Liver (tissue), 9 donors: ENCODE results near the gene CRYBG1. TPM values are rescaled to one million over a fixed set of nuclear protein-coding genes. Genes with fewer than 3 reads are reported as not detected.

Source experiments
- DNase-seq: peaks from one replicate; pipeline ENCODE4 v3.0.0-alpha.2; 2017; ENCODE audit warnings: low spot score
- H3K27ac ChIP-seq, 2 donors: one replicate each; pipeline ENCODE4 v1.7.0; 2013; ENCODE audit warnings: inconsistent platforms in 2 of 2, low read length in 2 of 2, control low read depth in 1 of 2, low read depth in 1 of 2, mild to moderate bottlenecking in 1 of 2
- H3K27me3 ChIP-seq, 4 donors: one replicate each; pipeline versions ENCODE4 v1.6.1 to v1.7.0; 2013; ENCODE audit warnings: low read length in 3 of 4, inconsistent platforms in 1 of 4, mild to moderate bottlenecking in 1 of 4, moderate library complexity in 1 of 4; ENCODE audit not compliant: control insufficient read depth in 4 of 4, insufficient read depth in 4 of 4
- H3K36me3 ChIP-seq, 4 donors: one replicate each; pipeline versions ENCODE4 v1.6.1 to v1.7.0; 2013; ENCODE audit warnings: low read length in 3 of 4, mild to moderate bottlenecking in 3 of 4, low read depth in 1 of 4, moderate library complexity in 1 of 4; ENCODE audit not compliant: control insufficient read depth in 4 of 4, insufficient read depth in 3 of 4
- H3K4me1 ChIP-seq, 4 donors: one replicate each; pipeline versions ENCODE4 v1.6.1 to v1.7.0; 2013; ENCODE audit warnings: low read length in 3 of 4, mild to moderate bottlenecking in 3 of 4, moderate library complexity in 1 of 4; ENCODE audit not compliant: control insufficient read depth in 4 of 4, insufficient read depth in 4 of 4
- H3K4me3 ChIP-seq, 3 donors: one replicate each; pipeline versions ENCODE4 v1.6.1 to v1.7.0; 2013; ENCODE audit warnings: low read length in 3 of 3, control low read depth in 1 of 3, low read depth in 1 of 3, mild to moderate bottlenecking in 1 of 3
- H3K9ac ChIP-seq, 2 donors: one replicate each; pipeline ENCODE4 v1.7.0; 2013; ENCODE audit warnings: low read length in 2 of 2, mild to moderate bottlenecking in 2 of 2, moderate library complexity in 2 of 2, control low read depth in 1 of 2, low read depth in 1 of 2
- H3K9me3 ChIP-seq, 4 donors: one replicate each; pipeline versions ENCODE4 v1.6.1 to v1.7.0; 2013; ENCODE audit warnings: low read length in 3 of 4; ENCODE audit not compliant: control insufficient read depth in 4 of 4
- EGR1 ChIP-seq, 2 donors: IDR thresholded peaks; 2 replicates each; pipeline ENCODE4 v1.6.1; 2016 to 2018; ENCODE audit warnings: antibody characterized with exemption in 2 of 2, low read depth in 2 of 2
- FOXA1 ChIP-seq: IDR thresholded peaks from 2 replicates; pipeline ENCODE4 v1.6.1; 2016; ENCODE audit warnings: antibody characterized with exemption
- FOXA2 ChIP-seq: IDR thresholded peaks from 2 replicates; pipeline ENCODE4 v1.6.1; 2016; ENCODE audit warnings: antibody characterized with exemption
- GABPA ChIP-seq, 2 donors: IDR thresholded peaks in 1 of 2; conservative IDR thresholded peaks in 1 of 2; 2 replicates each; pipeline ENCODE4 v1.6.1; 2016; ENCODE audit warnings: antibody characterized with exemption in 2 of 2, mild to moderate bottlenecking in 1 of 2, moderate library complexity in 1 of 2
- HNF4A ChIP-seq, 2 donors: conservative IDR thresholded peaks; 2 replicates each; pipeline ENCODE4 v1.6.1; 2016; ENCODE audit warnings: antibody characterized with exemption in 2 of 2, mild to moderate bottlenecking in 2 of 2
- HNF4G ChIP-seq: IDR thresholded peaks from 2 replicates; pipeline ENCODE4 v1.6.1; 2016; ENCODE audit warnings: antibody characterized with exemption
- JUND ChIP-seq, 2 donors: IDR thresholded peaks; 2 replicates each; pipeline ENCODE4 v1.6.1; 2016; ENCODE audit warnings: antibody characterized with exemption in 2 of 2
- NR2F2 ChIP-seq: IDR thresholded peaks from 2 replicates; pipeline ENCODE4 v1.6.1; 2016; ENCODE audit warnings: antibody characterized with exemption
- RAD21 ChIP-seq, 2 donors: IDR thresholded peaks; 2 replicates each; pipeline ENCODE4 v1.6.1; 2016; ENCODE audit warnings: antibody characterized with exemption in 2 of 2, mild to moderate bottlenecking in 2 of 2
- RXRA ChIP-seq, 2 donors: IDR thresholded peaks; 2 replicates each; pipeline ENCODE4 v1.6.1; 2017 to 2018; ENCODE audit warnings: antibody characterized with exemption in 2 of 2, mild to moderate bottlenecking in 1 of 2
- SP1 ChIP-seq: IDR thresholded peaks from 2 replicates; pipeline ENCODE4 v1.6.1; 2018; ENCODE audit warnings: antibody characterized with exemption, mild to moderate bottlenecking
- TAF1 ChIP-seq: conservative IDR thresholded peaks from 2 replicates; pipeline ENCODE4 v1.6.1; 2016; ENCODE audit warnings: antibody characterized with exemption, mild to moderate bottlenecking
- YY1 ChIP-seq: IDR thresholded peaks from 2 replicates; pipeline ENCODE4 v1.6.1; 2016; ENCODE audit warnings: antibody characterized with exemption, mild to moderate bottlenecking
- WGBS: extraction: QIAGEN DNeasy Blood & Tissue Kit; methylation state at CpG from one replicate; pipeline ENCODE4 v1.1.7; 2013; 5-methylcytosine and 5-hydroxymethylcytosine counted together
- polyA plus RNA-seq, 2 donors: library from polyadenylated mRNA; stranded (reverse) in 1 of 2; unstranded in 1 of 2; fragments of 200-250 nt in 1 of 2; fragments of >200 nt in 1 of 2; fragmentation: Nextera tagmentation in 1 of 2; extraction: Ambion mirVana in 1 of 2; gene quantifications; one replicate each; pipeline versions ENCODE4 v1.2.1 to v1.2.3, GENCODE V29; 2013 to 2015
- total RNA-seq, 2 donors: library from RNA; depleted of rRNA; stranded (reverse); fragments of >200 nt; gene quantifications; one replicate each; pipeline ENCODE4 v1.2.3, GENCODE V29; 2014
- TF ChIP-seq, protein P1 (sequence below): IDR thresholded peaks from 2 replicates; pipeline ENCODE4 v1.6.1; 2016; ENCODE audit warnings: antibody characterized with exemption, mild to moderate bottlenecking
- TF ChIP-seq, protein P2 (sequence below): fragments of 150-350 bp; IDR thresholded peaks from 2 replicates; pipeline ENCODE4 v1.5.1; 2017; ENCODE audit warnings: improper control_type of control experiment, low read depth, low read length; ENCODE audit not compliant: missing input control
- TF ChIP-seq, protein P3 (sequence below): IDR thresholded peaks from 2 replicates; pipeline ENCODE4 v1.6.1; 2016; ENCODE audit warnings: antibody characterized with exemption
- TF ChIP-seq, protein P4 (sequence below): IDR thresholded peaks from 2 replicates; pipeline ENCODE4 v1.6.1; 2016; ENCODE audit warnings: antibody characterized with exemption
- donor health status: healthy.
- donor health status: healthy.
- donor health status: healthy.
- donor health status: healthy.
- donor health status: healthy.

CRYBG1 gene
- total and polyA plus RNA-seq, 4 donors, result 2.3 to 8.7 (median 4.0) TPM

DNA sequence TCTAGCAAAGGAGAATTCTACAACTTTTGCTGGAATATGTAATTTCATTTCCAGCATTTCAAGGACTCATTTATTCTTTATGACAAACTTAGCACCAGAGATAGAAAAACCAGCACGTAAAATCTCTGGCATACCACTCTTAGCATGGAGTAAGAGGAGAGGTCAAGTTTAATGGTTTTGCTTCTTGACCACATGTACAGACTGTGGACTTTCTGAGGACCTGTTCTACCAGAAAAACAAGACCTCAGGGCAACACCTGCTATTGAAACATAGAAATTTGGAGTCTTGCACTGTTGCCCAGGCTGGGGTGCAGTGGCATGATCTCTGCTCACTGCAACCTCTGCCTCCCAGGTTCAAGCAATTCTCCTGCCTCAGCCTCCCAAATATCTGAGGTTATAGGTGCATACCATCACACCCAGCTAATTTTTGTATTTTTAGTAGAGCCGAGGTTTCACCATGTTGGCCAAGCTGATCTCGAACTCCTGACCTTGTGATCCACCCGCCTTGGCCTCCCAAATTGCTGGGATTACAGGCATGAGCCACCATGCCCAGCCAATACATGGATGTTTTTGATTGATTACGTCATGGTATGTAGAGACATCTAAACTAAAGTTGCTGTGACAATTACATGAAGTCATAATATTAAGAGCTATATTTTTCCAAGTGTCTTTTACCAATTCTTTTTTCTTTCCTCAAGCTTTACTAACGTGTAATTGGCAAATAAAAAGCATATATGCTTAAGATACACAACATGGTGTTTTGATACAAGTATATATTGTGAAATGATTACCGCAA lies 36.1 kb downstream of the CRYBG1 start:
- Histone ChIP-seq H3K27ac (no peak overlapping the region), H3K4me1 (no peaks in the 10 kb centered on the region), H3K4me3 (no peak overlapping the region), H3K9me3 (no peaks in the 10 kb centered on the region), H3K9ac (no peak overlapping the region), H3K36me3 (no peaks in the 10 kb centered on the region), H3K27me3 (no peaks in the 10 kb centered on the region)
- TF ChIP-seq HNF4A (conservative IDR thresholded peaks at IDR 0.05) (no peak), GABPA (IDR thresholded peaks at IDR 0.05 in 1 of 2, conservative IDR thresholded peaks at IDR 0.05 in 1 of 2) (no peak)
- DNase-seq, result no peak
- WGBS, result 80% methylated on average over 7 of the region's 7 CpGs

DNA sequence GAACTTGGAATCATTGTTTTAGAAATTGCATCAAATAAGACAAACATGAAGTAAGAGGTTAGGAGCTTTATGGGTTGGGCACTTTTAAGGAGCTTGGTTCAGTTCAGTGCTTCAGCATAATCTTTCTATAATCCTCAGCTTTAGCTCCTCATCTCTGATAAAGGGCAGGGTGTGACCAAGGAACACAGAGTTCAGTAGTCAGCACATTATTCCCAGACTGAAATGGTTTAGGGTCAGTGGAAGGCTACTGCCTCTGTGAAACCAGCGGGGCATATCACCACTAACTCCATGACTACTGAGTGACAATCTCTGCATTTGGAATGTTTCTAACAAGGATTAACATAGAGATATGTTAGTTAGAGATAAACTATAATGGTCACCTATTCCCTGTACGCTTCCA lies 36.9 kb downstream of the CRYBG1 start:
- no peak for DNase-seq
- H3K9me3 ChIP-seq, result no peaks in the 10 kb centered on the region
- 87% methylated on average over 2 of the region's 2 CpGs for WGBS
- H3K9ac ChIP-seq, result no peak overlapping the region
- H3K27ac ChIP-seq, result no peak overlapping the region
- H3K36me3 ChIP-seq, result no peaks in the 10 kb centered on the region
- TF ChIP-seq NR2F2 (no peak), HNF4A (conservative IDR thresholded peaks at IDR 0.05) (no peak), TAF1 (no peak), GABPA (IDR thresholded peaks at IDR 0.05 in 1 of 2, conservative IDR thresholded peaks at IDR 0.05 in 1 of 2) (no peak), HNF4G (no peak), RXRA (IDR thresholded peaks at IDR 0.05) (no peak), EGR1 (IDR thresholded peaks at IDR 0.05; ENCODE audit: low read depth in 2 of 2) (no peak), FOXA1 (no peak), JUND (IDR thresholded peaks at IDR 0.05) (no peak), YY1 (no peak)
- TF ChIP-seq, protein P1, sequence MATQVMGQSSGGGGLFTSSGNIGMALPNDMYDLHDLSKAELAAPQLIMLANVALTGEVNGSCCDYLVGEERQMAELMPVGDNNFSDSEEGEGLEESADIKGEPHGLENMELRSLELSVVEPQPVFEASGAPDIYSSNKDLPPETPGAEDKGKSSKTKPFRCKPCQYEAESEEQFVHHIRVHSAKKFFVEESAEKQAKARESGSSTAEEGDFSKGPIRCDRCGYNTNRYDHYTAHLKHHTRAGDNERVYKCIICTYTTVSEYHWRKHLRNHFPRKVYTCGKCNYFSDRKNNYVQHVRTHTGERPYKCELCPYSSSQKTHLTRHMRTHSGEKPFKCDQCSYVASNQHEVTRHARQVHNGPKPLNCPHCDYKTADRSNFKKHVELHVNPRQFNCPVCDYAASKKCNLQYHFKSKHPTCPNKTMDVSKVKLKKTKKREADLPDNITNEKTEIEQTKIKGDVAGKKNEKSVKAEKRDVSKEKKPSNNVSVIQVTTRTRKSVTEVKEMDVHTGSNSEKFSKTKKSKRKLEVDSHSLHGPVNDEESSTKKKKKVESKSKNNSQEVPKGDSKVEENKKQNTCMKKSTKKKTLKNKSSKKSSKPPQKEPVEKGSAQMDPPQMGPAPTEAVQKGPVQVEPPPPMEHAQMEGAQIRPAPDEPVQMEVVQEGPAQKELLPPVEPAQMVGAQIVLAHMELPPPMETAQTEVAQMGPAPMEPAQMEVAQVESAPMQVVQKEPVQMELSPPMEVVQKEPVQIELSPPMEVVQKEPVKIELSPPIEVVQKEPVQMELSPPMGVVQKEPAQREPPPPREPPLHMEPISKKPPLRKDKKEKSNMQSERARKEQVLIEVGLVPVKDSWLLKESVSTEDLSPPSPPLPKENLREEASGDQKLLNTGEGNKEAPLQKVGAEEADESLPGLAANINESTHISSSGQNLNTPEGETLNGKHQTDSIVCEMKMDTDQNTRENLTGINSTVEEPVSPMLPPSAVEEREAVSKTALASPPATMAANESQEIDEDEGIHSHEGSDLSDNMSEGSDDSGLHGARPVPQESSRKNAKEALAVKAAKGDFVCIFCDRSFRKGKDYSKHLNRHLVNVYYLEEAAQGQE, result no peak
- H3K27me3 ChIP-seq, result no peaks in the 10 kb centered on the region
- H3K4me3 ChIP-seq, result no peak overlapping the region
- H3K4me1 ChIP-seq, result no peaks in the 10 kb centered on the region

DNA sequence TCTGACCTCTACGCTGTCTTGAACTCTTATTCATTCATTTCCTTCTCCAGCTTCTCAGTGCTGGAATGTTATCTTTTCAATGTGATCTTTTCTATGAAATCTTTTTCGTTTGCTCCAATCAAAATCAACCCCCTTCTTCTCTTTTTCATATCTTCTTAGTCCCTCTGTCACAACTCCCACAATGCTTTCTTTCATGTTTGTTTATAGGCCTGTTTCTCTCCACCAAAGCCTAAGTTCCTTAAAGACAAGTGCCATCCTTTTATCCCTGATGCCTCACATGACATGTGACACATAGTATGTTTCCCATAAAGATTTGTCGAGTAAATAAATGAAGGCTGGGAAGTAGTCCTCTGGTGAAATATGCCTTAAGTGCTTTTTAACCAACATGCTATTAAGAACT lies 38.1 kb downstream of the CRYBG1 start:
- H3K27me3 ChIP-seq, result no peaks in the 10 kb centered on the region
- H3K9ac ChIP-seq, result no peak overlapping the region
- no peak for DNase-seq
- no peak overlapping the region for H3K27ac ChIP-seq
- no peaks in the 10 kb centered on the region for H3K4me1 ChIP-seq
- whole genome bisulfite sequencing, result 69% methylated on average over 3 of the region's 3 CpGs
- H3K36me3 ChIP-seq, result no peaks in the 10 kb centered on the region
- peaks cover 0 to 2% (median 2%) of the 10 kb centered on the region in 4 donors for H3K9me3 ChIP-seq
- H3K4me3 ChIP-seq, result no peak overlapping the region
- TF ChIP-seq, protein P2, sequence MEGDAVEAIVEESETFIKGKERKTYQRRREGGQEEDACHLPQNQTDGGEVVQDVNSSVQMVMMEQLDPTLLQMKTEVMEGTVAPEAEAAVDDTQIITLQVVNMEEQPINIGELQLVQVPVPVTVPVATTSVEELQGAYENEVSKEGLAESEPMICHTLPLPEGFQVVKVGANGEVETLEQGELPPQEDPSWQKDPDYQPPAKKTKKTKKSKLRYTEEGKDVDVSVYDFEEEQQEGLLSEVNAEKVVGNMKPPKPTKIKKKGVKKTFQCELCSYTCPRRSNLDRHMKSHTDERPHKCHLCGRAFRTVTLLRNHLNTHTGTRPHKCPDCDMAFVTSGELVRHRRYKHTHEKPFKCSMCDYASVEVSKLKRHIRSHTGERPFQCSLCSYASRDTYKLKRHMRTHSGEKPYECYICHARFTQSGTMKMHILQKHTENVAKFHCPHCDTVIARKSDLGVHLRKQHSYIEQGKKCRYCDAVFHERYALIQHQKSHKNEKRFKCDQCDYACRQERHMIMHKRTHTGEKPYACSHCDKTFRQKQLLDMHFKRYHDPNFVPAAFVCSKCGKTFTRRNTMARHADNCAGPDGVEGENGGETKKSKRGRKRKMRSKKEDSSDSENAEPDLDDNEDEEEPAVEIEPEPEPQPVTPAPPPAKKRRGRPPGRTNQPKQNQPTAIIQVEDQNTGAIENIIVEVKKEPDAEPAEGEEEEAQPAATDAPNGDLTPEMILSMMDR, result no peak
- TF ChIP-seq FOXA2, result no peak
- TF ChIP-seq, protein P3, sequence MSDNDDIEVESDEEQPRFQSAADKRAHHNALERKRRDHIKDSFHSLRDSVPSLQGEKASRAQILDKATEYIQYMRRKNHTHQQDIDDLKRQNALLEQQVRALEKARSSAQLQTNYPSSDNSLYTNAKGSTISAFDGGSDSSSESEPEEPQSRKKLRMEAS, result no peak
- no peak for TF ChIP-seq NR2F2
- TF ChIP-seq SP1, result no peak
- TF ChIP-seq, protein P4, sequence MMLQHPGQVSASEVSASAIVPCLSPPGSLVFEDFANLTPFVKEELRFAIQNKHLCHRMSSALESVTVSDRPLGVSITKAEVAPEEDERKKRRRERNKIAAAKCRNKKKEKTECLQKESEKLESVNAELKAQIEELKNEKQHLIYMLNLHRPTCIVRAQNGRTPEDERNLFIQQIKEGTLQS, result no peak
- no peak for TF ChIP-seq FOXA1
- TF ChIP-seq RAD21 (IDR thresholded peaks at IDR 0.05), result no peak
- no peak for TF ChIP-seq YY1
- TF ChIP-seq JUND (IDR thresholded peaks at IDR 0.05), result no peak
- no peak for TF ChIP-seq TAF1
- no peak for TF ChIP-seq RXRA (IDR thresholded peaks at IDR 0.05)
- no peak for TF ChIP-seq EGR1 (IDR thresholded peaks at IDR 0.05; ENCODE audit: low read depth in 2 of 2)
- no peak for TF ChIP-seq GABPA (IDR thresholded peaks at IDR 0.05 in 1 of 2, conservative IDR thresholded peaks at IDR 0.05 in 1 of 2)
- TF ChIP-seq, protein P1, result no peak
